Activated naive CD8-positive, alpha-beta T cell treated with anti-CD3 and anti-CD28 coated beads, Interleukin-2, amount 50 U/mL, for 16 hours (primary cell): ENCODE measurements around the gene SLC37A1.
"Not testable (repeated sequence)": the region's sequence is repeated elsewhere in the genome, so short reads cannot be mapped to it uniquely, and the experiment has no call there.

Experiments
- DNase-seq: peaks from one replicate; pipeline ENCODE4 v3.0.0-alpha.2; 2020; ENCODE audit warnings: low read depth, low spot score

Gene SLC37A1

DNA sequence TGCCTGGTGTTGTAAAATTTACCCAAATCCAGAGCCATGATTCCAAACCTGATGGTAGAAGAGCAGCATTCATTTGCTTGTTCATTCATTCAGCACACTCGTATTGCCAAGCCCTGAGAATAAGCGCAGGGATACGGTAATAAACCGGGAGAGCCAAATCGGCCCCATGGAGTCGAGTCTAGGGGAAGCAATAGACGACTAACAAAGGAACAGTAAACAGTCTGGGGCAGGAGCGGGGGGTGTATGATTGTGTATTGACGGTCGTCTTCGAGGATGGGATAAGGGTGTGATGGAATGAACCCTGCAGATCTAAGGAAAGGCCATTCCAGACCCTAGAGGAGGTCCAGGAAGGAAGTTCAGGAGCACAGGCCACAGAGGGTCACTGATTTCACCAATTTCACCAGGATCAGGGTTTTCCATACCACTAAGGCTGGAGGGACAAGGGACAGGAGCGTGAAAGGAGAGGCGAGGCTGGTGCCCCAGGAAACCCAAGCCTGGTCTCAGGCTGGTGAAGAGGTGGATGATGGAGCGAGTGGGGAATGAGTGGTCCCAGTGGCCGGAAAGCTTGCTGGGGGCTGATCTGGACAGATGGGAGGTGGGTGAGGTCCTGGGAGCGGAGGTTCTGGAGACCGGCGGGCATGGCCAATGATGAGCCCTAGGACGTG, 78.6 kb downstream of the SLC37A1 start:
- DNase-seq, result no peak

DNA sequence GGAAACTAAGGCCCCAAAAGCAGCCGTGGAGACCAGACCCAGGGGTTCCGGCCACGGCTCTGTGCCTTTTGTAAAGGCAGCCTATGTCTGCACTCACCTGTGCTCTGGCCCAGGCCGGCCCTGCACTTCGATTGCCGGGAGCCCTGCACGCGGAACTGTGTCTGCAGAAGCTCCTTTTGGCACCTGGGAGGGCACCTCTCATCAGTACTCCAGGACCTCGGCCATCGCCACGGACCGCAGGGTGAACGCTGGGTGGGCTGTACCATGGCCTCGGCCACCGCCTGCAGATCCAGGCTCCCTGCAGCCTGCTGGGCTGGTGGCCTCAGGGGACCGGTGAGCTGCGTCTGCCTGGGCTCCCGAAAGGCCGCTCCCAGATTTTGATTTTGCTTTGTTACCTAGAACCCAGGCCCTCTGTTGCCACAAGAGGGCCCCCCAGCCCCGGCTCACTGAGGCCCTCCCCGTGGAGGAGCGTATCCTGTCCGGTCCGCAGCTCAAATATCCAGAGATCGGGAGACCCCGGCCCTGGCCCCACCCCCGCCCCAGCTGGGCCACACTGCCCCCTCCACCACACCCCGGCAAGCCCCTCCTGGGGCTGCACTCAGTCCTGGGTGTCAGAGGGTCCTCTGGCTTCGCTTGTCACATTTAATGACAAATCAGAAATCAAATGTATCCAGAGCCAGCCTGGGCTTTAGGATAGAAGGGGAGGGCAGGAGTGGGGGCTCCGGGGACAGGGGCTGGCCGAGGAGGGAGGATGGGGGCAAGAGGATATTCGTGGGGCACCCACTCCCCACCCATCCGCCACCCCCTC, 79.6 kb downstream of the SLC37A1 start:
- DNase-seq, result peak; percentile 45

DNA sequence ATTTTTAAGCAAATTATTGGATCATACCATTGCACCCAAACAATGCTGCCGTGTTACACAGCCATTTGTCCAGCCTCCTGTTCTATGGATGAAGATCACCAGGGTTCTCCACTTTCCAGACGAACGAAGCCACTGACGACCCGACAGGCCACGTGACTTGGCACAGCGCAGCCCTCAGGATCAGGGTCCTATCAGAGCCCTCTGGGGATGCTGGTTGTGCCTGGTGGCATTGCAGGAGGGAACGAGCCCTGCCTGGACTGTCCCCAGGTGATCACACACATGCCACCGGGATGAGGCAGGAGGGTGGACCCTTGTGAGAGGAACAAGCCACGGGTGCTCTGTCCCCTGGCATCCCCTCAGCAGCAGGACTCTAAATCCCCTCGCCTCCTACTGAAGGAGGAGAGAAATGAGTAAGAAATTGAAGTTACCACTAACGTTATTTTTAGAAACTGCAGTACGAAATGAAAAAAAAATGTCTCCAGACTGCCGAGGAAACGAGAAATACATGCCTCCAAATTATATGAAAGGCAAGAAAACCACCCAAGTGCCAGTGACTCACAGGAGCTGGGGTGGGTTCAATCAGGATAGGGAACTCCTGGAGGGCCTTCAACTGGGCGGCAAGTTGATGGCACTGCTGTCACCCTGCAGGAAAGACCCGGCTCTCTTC, 81.1 kb downstream of the SLC37A1 start:
- no peak for DNase-seq

DNA sequence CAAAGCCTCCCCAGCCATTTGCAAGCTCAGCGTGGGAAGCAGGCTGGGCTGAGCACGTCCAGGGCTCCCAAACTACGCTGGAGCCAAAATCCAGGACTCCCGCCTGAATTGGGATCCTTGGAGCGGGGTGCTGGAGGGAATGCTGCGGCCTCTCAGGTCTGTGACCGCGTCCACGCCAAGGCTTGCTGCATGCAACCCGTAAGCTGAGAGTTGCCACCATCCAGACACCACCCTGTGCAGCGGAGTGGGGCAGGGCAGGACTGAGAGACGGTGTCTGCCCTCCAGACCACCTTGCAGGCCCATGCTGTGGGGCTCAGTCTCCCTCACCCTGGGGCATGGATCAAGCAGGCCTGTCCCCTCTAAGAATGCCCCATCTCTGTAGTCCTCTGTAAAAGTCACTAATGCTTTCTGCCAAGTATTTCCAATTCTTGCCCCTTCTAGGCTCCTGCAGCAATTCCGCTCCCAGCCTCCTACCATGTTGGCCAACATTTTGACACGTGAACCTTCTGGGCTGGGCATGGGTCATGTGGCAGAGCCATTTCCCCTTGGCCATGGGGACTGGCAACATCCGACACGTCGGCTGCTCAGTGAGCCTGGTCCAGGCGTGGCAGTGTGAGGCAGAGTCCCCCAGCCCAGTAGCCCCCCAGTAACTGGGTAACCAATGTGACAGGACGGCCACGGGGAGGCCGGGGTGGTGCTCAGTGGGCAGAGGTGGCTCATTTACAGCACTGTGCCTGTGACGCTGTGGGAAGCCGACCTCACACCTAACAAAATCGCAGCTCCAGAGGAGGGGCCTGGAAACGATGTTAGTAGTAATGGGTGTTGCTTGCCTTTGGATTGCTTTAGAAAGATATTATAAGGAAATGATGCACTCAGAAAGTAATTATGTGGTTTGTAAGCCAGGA, 81.9 kb downstream of the SLC37A1 start:
- DNase-seq, result no peak

DNA sequence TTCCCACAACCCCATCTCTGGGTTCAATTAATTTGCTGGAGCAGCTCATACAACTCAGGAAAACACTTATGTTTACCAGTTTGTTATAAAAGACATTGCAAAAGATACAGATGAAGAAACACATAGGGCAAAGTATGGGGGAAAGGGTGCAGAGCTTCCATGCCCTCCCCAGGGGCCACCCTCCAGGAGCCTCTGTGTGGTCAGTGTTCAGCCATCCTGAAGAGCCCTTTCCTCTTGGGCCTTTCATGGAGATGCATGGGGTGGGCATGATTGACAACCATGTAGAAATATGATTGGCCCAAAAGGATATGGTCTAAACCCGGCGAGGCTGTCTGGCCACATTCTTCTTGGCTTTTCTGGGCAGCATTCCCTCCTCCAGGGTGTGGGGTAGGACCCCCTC, 83.0 kb downstream of the SLC37A1 start:
- no peak for DNase-seq

DNA sequence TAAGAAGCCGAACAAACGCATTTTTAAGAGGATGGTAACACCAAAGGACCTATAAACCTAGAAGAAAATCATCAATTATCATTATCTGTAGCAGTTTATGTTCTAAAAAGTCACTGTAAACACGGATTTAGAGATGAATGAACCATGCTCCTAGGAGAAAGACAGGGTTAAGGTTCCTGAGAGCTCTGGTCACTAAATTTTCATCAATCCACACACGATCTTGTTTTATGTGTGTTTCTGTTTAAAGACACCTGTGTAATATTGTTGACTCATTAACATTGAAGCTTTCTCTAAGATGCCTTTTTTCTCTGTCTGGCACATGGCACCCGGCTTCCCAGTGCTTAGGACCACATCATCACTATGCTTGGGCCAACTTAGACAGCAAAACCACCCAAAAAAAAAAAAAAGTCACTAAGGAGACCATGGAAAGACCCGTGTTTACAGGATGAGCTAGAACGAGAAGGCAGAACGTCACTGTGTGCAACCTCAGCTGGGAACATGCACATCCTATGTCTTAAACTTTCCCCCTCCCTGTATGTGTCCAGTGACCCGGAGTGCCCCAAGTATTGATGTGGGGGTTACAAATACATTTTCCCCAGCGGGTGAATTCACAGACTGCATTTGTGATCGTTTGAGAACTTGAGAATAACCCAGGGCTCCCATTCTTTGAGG, 84.0 kb downstream of the SLC37A1 start:
- DNase-seq, result no peak

DNA sequence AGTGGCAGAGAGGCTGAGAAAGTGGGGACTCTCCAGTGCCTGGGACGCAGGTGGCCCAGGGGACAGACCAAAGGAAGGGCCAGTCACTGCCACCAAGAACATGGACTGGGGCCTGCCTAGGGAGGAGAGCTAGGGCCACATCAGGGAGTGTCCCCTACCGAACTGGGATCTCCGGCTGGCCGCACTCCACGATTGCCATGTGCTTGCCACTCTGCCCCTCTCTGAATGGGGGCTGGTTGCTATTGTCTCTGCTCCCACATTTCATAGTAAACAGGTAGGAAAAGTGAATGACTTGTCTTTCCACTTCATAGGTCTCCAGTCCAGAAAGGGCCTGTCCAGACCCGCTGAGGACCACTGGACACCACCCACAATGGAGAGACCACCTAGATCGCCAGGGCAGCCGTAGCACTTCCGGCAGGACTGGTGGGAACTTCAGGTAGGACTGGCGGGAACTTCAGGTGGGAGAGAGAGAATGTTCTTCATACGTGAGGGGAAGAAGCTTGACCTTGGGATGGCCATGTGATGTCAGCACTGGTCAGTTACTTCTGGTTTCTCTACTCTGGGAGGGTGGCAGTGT, 84.6 kb downstream of the SLC37A1 start:
- no peak for DNase-seq

DNA sequence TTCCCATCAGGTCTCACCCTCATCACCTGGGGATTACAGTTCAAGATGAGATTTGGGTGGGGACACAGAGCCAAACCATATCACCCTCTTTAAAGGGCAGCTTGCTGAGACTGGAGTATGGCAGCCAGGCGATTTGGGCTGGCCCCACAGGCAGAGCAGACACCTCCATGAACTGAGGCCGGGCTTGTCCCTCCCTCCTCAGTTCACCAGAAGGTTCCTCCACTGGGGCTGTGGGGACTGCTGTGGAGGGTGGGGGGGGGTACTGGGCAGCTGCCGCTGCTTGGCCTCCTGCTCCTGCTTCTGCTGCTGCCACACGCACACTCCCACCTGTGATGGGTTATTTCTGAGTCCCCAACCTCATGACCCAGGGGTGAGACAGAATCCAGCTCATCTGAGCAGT, 85.8 kb downstream of the SLC37A1 start:
- DNase-seq, result no peak

DNA sequence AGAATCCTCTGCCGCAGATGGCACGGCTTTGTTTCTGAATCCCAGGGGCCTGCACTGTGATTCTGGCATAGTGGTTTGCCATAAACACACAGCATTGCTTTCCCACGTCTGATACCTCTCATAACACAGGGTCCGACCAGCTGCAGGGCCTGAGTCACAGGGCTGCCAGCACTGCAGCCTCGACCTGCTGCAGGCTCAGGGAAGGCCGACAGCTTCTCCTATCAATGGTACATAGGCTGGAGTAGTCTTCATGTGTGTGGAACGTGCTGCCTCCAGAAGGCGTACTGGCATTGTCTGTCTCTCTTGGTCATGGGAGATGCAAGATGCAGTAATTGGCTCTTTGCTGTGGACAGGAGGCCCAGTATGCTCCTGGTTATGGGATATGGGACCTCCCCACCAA, 86.3 kb downstream of the SLC37A1 start:
- no peak for DNase-seq

DNA sequence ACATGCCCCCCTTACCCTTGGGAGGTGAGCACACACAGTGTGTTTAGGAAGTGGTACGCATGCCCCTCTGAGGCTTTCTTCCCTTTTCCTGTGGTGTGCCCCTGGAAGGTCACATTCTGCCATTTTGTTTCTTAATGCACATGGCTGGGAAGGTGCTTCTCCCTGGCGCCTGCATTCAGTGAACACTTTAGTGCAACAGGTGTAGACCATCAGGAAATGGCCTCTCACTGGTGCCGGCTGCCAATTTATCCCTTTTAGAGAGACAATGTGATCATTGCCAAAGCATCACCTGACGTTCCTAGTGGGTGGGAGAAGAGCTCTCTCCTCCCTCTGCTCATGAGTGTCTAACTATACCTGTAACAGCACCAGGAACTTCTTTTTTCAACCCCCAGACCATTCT, 88.0 kb downstream of the SLC37A1 start:
- no peak for DNase-seq

DNA sequence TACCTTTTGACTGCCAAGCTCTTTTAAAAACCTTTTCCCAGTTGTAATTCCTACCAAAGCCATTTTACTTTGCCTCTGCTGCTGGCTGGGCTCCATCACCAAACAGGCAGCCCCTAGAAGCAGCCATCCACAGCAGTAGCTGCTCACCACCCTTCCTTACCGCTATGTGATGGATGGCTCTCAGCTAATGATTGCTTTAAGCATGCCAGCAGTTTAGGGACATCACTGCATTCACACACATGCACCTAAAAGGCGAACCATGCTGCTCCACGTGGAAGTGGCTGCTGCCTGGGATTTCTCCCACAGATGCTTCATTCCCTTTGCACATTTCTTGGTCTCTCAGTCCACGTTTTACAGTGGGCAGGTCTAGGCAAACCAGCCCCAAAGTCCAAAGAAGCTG, 93.5 kb downstream of the SLC37A1 start:
- no peak for DNase-seq

DNA sequence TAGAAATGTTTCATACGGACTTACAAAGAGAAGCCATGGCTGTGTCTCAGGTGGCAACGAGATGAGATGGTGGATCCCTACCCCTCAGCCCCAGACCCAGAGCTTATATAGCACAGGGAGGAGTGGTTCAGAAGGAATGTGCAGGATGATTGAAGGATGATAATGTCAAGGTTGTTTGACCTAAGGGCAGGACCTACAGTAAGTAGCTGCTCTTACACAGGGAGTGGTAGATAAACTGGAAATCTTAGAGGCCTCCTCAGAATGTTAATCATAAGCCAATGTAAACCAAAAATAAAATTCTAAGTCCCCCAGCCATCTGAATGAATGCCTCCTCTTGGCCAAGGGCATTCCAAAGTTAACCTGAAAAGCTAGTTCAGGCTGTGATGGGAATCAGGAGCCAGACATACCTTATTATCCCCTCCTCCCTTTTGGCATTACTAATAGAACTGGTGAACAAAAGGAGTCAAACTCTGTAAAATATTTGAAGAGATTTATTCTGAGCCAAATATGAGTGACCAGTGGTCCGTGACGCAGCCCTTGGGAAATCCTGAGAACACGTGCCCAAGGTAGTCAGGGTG, 94.0 kb downstream of the SLC37A1 start:
- DNase-seq, result no peak

DNA sequence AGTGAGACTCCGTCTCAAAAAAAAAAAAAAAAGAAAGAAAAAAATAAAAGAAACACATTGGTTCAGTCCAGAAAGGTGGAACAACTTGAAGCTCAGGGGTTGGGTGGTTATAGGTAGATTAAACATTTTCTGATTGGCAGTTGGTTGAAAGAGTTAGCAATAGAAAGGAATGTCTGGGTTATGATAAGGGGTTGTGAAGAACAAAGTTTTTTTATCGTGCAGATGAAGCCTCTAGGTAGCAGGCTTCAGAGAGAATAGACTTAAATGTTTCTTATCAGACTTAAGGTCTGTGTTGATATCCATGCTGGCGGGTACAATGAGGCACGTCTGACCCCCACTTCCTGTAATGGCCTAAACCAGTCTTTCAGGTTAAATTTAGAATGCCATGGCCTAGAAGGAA, 94.8 kb downstream of the SLC37A1 start:
- DNase-seq, result no peak

DNA sequence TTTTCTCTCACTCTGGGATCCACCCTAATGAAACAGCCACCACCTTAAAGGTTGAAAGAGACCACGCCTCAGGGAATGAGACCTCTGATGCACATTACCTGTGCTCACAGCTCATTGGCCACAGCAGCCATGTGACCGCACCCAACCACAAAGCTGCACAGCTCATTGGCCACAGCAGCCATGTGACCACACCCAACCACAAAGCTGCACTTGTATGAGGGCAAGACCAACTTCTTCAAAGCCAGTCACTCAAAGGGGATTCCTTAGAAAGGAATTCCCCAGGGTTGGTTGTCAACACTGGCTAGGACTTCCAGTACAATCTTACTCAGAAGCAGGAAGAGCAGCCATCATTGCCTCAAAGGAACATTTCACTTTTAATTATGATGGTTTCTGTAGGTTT, 96.2 kb downstream of the SLC37A1 start:
- no peak for DNase-seq

DNA sequence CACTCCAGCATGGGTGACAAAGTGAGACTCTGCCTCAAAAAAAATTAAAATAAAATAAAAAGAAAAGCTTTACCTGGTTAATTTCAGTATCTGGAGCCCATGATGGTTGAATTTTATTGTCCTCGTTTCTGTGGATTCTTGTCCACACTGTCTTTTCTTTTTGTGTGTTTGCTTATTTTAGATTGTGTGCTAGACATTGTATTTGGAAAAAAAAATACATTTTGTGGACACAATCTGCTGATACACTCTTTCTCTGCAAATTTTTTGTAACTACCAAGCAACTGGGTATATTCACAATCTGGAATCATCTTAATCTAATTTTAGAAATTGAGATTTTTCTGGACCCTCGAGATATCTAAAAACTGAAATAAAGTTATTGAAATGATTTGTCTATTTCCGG, 98.2 kb downstream of the SLC37A1 start:
- DNase-seq, result no peak

DNA sequence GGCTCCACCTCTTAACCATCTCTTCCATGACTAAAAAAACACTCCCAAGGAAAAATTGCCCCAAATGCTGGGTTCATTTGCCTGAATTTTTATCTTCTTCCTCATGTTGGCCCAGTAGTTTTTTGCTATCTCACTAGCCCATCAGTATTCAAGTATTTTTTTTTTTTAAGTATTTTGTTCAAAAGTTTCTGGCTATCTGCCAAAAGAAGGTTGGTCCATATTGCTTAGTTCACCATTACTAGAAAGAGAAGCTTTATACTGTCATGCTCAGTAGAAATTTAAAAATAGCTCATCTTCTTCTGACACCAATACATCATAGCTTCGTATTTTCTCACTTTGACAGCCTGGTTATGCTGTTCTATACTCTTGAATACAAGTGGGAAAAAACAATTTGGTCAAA, 98.7 kb downstream of the SLC37A1 start:
- DNase-seq, result no peak

DNA sequence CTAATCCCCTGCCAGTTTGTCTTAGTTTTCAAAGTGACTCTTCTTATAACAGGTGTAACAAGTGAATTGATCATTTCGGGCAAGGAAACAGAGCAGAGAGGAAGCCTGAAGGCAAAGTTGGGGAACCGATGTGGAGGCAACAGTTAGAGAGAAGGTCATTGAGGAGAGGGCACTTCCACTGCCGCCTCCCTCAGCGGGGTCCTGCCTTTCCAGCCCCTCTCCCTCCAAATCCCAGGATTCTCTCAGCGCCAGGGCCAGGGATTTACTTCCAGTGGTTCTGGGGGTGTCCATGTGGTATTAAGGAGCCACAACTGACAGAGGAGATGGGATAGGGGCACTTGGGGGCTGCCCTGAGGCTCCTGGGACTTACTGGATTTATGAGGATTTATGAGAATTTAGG, 100.1 kb downstream of the SLC37A1 start:
- no peak for DNase-seq

DNA sequence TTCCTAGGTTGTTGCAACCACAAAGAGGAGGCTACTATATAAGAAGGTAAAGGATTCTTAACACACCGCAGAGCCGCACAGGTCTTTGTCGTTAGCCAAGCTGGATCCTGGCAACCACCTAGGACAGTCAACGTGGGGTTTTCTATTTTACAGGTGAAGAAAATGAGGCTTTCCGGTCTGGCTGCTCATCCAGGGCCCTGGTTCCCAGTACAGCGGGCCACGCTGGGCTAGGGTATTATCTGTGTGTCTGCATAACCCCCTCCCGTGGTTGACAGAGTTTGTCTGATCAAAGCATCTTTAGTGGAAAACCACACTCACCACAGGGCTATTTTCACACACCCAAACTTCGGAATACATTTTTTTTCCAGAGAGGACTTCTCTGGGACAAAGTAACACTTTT, 100.7 kb downstream of the SLC37A1 start:
- no peak for DNase-seq

DNA sequence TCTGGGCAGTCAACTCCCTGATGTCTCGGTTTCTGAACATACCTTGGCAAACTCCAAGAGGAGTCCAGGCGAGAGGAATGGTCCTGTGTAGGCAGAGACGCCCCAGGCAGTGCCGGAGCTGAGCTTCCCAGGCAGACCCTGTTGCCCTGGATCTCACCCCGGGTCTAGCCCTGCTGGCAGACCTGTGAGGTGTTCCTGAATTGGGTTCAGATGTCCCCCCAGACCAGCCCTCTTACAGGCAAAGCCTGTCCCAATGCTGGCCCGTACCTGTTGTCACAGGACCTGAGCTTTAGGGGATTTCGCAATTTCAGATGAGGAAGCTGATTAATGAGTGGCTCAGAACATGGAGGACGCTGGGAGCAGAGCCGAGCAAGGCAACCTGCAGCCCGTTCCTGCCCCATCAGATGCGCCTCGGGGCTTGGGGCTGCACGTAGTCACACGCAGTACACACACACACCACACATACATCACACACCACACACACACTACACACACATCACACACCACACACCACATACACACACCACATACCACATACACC, 101.2 kb downstream of the SLC37A1 start:
- no peak for DNase-seq

DNA sequence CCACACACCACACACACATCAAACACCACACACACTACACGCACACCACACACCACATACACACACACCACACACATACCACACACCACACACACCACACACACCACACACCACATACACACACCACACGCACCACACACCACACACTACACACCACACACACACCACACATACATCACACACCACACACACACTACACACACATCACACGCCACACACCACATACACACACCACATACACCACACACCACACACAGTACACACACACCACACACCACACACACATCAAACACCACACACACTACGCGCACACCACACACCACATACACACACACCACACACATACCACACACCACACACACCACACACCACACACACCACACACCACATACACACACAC, 101.7 kb downstream of the SLC37A1 start:
- not testable (repeated sequence) for DNase-seq
